Measurements from ENCODE around the gene FGF8. TPM values are rescaled to one million over a fixed set of nuclear protein-coding genes. Genes with fewer than 3 reads are reported as not detected.

The FGF8 gene
- total and polyA plus RNA-seq, 9 of the 15 experiments (the other 6 are each of a cell fraction or from before 2014, with no cell fraction given): 0.13 to 0.82 (median 0.37) TPM; not detected in 5

GRCh38 chr10:101749047-101750016 is 26.6 kb downstream of the FGF8 start (continued):
- TF ChIP-seq ATF3 (IDR thresholded peaks at IDR 0.05) (peak; percentile 38; the same call in 1 of the 2 replicates), ATF3 (CRISPR knock-in tag; conservative IDR thresholded peaks at IDR 0.05) (no peak), GABPB1 (CRISPR knock-in tag; IDR thresholded peaks at IDR 0.05) (no peak), BRF2 (IDR thresholded peaks at IDR 0.05; ENCODE audit: borderline replicate concordance, insufficient read depth, insufficient read length) (no peak), XRCC4 (IDR thresholded peaks at IDR 0.05; ENCODE audit: extremely low read depth, insufficient read depth, insufficient read length) (no peak), ZNF282 (CRISPR knock-in tag; IDR thresholded peaks at IDR 0.05) (no peak), PRMT5 (CRISPR knock-in tag; IDR thresholded peaks at IDR 0.05) (no peak), SRSF9 (IDR thresholded peaks at IDR 0.05; ENCODE audit: borderline replicate concordance, low read depth, low read length) (no peak), CEBPG (CRISPR knock-in tag; IDR thresholded peaks at IDR 0.05) (peak; percentile 49; the same call in 1 of the 2 replicates), CEBPG (tag; conservative IDR thresholded peaks at IDR 0.05 in 1 of 2, IDR thresholded peaks at IDR 0.05 in 1 of 2) (no peak), NR4A1 (CRISPR knock-in tag; IDR thresholded peaks at IDR 0.05) (no peak), NR4A1 (tag; IDR thresholded peaks at IDR 0.05) (peak; percentile 80), NFIX (CRISPR knock-in tag; IDR thresholded peaks at IDR 0.05; ENCODE audit: low read depth) (no peak), MLX (CRISPR knock-in tag; conservative IDR thresholded peaks at IDR 0.05) (no peak), MXD1 (CRISPR knock-in tag; IDR thresholded peaks at IDR 0.05; ENCODE audit: borderline replicate concordance, poor library complexity, severe bottlenecking) (no peak), NCOR1 (IDR thresholded peaks at IDR 0.05) (peak; percentile 34; the same call in 1 of the 2 replicates), NR2F6 (CRISPR knock-in tag; IDR thresholded peaks at IDR 0.05) (no peak), LARP7 (IDR thresholded peaks at IDR 0.05) (no peak), SOX6 (IDR thresholded peaks at IDR 0.05) (no peak), CCNT2 (IDR thresholded peaks at IDR 0.05; ENCODE audit: borderline replicate concordance, extremely low read depth, insufficient read length, low read depth, low read length) (peak; percentile 26), ZNF121 (CRISPR knock-in tag; conservative IDR thresholded peaks at IDR 0.05) (no peak), KDM5B (IDR thresholded peaks at IDR 0.05; ENCODE audit: insufficient replicate concordance, low read depth, low read length) (no peak), XRCC5 (IDR thresholded peaks at IDR 0.05; ENCODE audit: low read depth, low read length) (no peak), STAT5B (CRISPR knock-in tag; IDR thresholded peaks at IDR 0.05) (no peak), ASH1L (IDR thresholded peaks at IDR 0.05; ENCODE audit: borderline replicate concordance, low read depth, partially characterized antibody) (no peak), TCFL5 (CRISPR knock-in tag; conservative IDR thresholded peaks at IDR 0.05) (no peak)

Measured in K562 (cell line).